ENCODE results near the gene RNF111. TPM values are rescaled to one million over a fixed set of nuclear protein-coding genes. Genes with fewer than 3 reads are reported as not detected.

The RNF111 gene
- total and polyA plus RNA-seq, 7 donors, result 7.6 to 28.6 (median 15.0) TPM

- TF ChIP-seq EP300 (IDR thresholded peaks at IDR 0.05), result no peak
- no peak for TF ChIP-seq POLR2AphosphoS5 (IDR thresholded peaks at IDR 0.05)
- no peak for TF ChIP-seq POLR2A (IDR thresholded peaks at IDR 0.05)
- no peak for TF ChIP-seq CTCF (IDR thresholded peaks at IDR 0.05)
- Histone ChIP-seq H3K27me3 (no peaks in the 10 kb centered on the region), H3K4me3 (no peak overlapping the region), H3K9me3 (no peaks in the 10 kb centered on the region), H3K27ac (no peak overlapping the region), H3K4me1 (no peaks in the 10 kb centered on the region), H3K36me3 (peaks cover 6 to 94% (median 24%) of the 10 kb centered on the region in 4 donors)
- intact Hi-C loops (cut with DNase I), result no loop called here
- DNase-seq, result no peak
- WGBS, 2 donors, result 93% methylated on average over 4 of the region's 4 CpGs
Observed at GRCh38 chr15:59060348-59060747, 72.9 kb downstream of the RNF111 start.

GRCh38 chr15:59063042-59063441, 75.6 kb downstream of the RNF111 start:
- Histone ChIP-seq H3K4me3 (no peak overlapping the region), H3K36me3 (peaks cover 18 to 94% (median 33%) of the 10 kb centered on the region in 4 donors), H3K27me3 (no peaks in the 10 kb centered on the region), H3K27ac (no peak overlapping the region), H3K9me3 (no peaks in the 10 kb centered on the region), H3K4me1 (no peaks in the 10 kb centered on the region)
- TF ChIP-seq EP300 (IDR thresholded peaks at IDR 0.05) (no peak), POLR2AphosphoS5 (IDR thresholded peaks at IDR 0.05) (no peak), POLR2A (IDR thresholded peaks at IDR 0.05) (no peak)
- intact Hi-C loops (cut with DNase I), result no loop called here
- no peak for DNase-seq
- WGBS, 2 donors, result 72 to 76% methylated on average over 4 of the region's 4 CpGs

GRCh38 chr15:59069430-59069829, 82.0 kb downstream of the RNF111 start:
- Histone ChIP-seq H3K27ac (no peak overlapping the region), H3K27me3 (no peaks in the 10 kb centered on the region), H3K9me3 (no peaks in the 10 kb centered on the region), H3K36me3 (peaks cover 5 to 85% (median 23%) of the 10 kb centered on the region in 4 donors), H3K4me3 (no peak overlapping the region), H3K4me1 (no peaks in the 10 kb centered on the region)
- 38 to 79% methylated on average over 1 of the region's 1 CpG for WGBS, 2 donors
- intact Hi-C loops (cut with DNase I), result no loop called here
- DNase-seq, result no peak
- TF ChIP-seq EP300 (IDR thresholded peaks at IDR 0.05) (no peak), POLR2AphosphoS5 (IDR thresholded peaks at IDR 0.05) (no peak), POLR2A (IDR thresholded peaks at IDR 0.05) (no peak), CTCF (IDR thresholded peaks at IDR 0.05) (no peak)

- WGBS, 2 donors, result 88 to 98% methylated on average over 1 of the region's 1 CpG
- DNase-seq, result no peak
- H3K27me3 ChIP-seq, result no peaks in the 10 kb centered on the region
- TF ChIP-seq CTCF (IDR thresholded peaks at IDR 0.05) (no peak), EP300 (IDR thresholded peaks at IDR 0.05) (no peak), POLR2A (IDR thresholded peaks at IDR 0.05) (no peak), POLR2AphosphoS5 (IDR thresholded peaks at IDR 0.05) (no peak)
- peaks cover 0 to 60% (median 5%) of the 10 kb centered on the region in 4 donors for H3K36me3 ChIP-seq
- no peak overlapping the region for H3K27ac ChIP-seq
- no peak overlapping the region for H3K4me3 ChIP-seq
- intact Hi-C loops (cut with DNase I), result no loop called here
- no peaks in the 10 kb centered on the region for H3K9me3 ChIP-seq
- no peaks in the 10 kb centered on the region for H3K4me1 ChIP-seq
Observed at GRCh38 chr15:59074607-59075006, 87.1 kb downstream of the RNF111 start.

GRCh38 chr15:59087731-59088130, 100.3 kb downstream of the RNF111 start:
- Histone ChIP-seq H3K9me3 (no peaks in the 10 kb centered on the region), H3K27me3 (no peaks in the 10 kb centered on the region), H3K27ac (no peak overlapping the region), H3K4me3 (no peak overlapping the region), H3K36me3 (peaks cover 0 to 86% (median 24%) of the 10 kb centered on the region in 4 donors), H3K4me1 (no peaks in the 10 kb centered on the region)
- no peak for DNase-seq
- TF ChIP-seq POLR2A (IDR thresholded peaks at IDR 0.05) (no peak), POLR2AphosphoS5 (IDR thresholded peaks at IDR 0.05) (no peak), EP300 (IDR thresholded peaks at IDR 0.05) (no peak), CTCF (IDR thresholded peaks at IDR 0.05) (no peak)
- WGBS, 2 donors, result 95 to 99% methylated on average over 2 of the region's 2 CpGs
- intact Hi-C loops (cut with DNase I), result no loop called here
